RPMI8226 (cell line): ENCODE measurements around the gene CDK6.
"Not testable (repeated sequence)": the region's sequence is repeated elsewhere in the genome, so short reads cannot be mapped to it uniquely, and the experiment has no call there.

ENCODE experiments used
- DNase-seq: peaks from one replicate; pipeline ENCODE4 v3.0.0-alpha.2; 2015

The CDK6 gene

DNA sequence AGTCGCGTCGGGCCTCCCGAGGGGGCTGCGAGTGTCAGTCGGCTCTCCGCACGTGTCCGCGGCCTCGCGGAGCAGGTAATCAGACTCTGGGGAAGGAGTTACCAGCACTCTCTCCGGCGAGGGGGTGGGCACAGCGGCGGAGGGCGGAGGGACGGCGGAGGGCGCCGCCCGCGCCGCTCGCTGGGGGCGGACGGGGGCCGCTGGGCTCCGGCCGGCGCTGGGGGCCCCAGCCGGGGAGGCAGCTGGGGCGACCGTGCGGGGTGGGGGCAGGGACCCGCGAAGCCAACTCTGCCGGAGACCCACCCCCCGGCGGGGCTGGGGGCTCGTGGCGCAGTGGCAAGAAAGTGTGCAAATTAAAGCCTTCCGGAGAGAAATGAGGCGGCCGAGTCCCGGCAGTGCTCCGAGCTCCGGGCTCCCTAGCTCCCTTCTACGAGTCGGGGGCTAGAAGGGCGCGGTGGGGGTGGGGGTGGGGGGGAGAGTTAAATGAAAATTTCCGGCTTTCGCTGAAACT lies at the start of gene CDK6:
CDK6 (minus strand) TSS at position 85 of the 511 bp plus-strand sequence. CDS start 3,250 bp downstream, outside the sequence.
- DNase-seq: peak; percentile 86

DNA sequence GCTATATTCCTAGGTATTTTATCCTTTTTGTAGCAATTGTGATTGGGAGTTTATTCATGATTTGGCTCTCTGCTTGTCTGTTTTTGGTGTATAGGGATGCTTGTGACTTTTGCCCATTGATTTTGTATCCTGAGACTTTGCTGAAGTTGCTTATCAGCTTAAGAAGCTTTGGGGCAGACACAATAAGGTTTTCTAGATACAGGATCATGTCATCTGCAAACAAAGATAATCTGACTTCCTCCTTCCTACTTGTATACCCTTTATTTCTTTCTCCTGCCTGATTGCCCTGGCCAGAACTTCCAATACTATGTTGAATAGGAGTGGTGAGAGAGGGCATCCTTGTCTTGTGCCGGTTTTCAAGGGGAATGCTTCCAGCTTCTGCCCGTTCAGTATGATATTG lies 49.7 kb upstream of the CDK6 start:
- DNase-seq: not testable (repeated sequence)

DNA sequence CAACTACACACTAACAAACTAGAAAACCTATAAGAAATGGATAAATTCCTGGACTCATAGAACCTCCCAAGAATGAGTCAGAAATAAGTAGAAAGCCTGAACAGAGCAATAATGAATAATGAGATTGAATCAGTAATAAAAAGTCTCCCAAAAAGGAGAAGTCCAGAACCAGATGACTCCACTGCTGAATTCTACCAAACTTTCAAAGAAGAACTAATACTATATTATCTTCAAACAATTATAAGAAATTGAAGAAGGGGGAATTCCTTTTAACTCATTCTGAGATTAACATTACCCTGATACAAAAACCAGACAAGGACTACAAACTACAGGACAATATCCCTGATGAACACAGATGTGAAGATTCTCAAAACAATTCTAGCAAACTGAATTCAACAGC lies 47.8 kb upstream of the CDK6 start:
- DNase-seq: no peak

GRCh38 chr7:92882760-92883159 lies 46.4 kb upstream of the CDK6 start:
- DNase-seq: no peak

- no peak for DNase-seq
Measured at GRCh38 chr7:92881091-92881485, 44.7 kb upstream of the CDK6 start.

GRCh38 chr7:92880212-92881090 lies 44.1 kb upstream of the CDK6 start:
- DNase-seq: peak; percentile 38

DNA sequence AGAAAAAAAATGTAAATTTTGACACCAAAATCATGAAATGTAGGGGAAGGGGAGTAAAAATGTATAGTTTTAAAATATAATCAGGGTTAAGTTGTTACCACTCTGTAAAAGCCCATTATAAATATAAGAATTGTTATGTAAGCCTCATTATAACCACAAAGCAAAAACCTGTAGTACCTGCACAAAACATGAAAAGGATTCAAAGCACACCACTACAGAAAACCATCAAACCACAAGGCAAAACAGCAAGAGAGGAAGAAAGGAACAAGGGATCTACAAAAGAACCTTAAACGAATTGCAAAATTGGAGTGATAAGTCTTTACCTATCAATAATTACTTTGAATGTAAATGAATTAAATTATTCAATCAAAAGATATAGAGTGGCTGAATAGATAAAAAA lies 41.0 kb upstream of the CDK6 start:
- no peak for DNase-seq

GRCh38 chr7:92876836-92877235 lies 40.5 kb upstream of the CDK6 start:
- no peak for DNase-seq

GRCh38 chr7:92875719-92876118 lies 39.3 kb upstream of the CDK6 start:
- no peak for DNase-seq

- no peak for DNase-seq
Measured at GRCh38 chr7:92875173-92875572, 38.8 kb upstream of the CDK6 start.

DNA sequence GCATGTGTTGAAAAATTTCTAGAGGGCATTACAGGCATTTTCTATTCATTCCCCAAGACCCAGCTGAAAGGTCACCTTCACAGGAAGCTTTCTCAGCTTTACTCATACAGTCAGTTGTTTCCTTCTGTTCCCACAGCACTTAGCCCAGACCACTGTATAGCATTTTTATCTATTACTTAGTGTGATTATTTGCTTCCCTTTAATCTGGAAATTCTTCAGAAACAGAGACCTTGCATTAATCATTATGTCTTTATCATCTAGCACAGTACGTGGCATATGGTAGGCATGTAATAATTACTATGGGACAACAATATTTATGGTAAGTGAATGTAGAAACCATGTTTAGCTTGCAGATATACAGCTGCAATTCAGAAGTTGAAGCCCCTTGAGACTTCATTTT lies 38.2 kb upstream of the CDK6 start:
- no peak for DNase-seq

DNA sequence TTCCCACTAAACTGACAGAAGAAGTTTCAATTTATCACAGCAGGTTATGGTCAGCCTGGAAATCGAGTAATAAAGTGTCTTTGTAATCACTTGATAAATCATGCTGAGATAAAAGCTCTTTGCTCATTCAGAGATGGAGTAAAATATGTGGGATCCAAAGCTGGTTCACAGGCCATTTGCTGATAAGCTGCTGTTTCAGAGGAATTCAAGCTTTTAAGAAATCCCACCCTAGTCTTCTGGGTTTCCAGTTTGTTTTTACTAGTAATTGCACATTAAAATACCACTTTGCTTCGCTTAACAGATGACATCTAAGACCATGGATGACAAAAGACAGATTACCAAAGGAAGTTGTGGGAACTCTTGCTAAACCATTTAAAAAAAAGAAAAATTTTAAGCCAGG lies 37.4 kb upstream of the CDK6 start:
- no peak for DNase-seq

GRCh38 chr7:92872701-92873100 lies 36.3 kb upstream of the CDK6 start:
- no peak for DNase-seq

GRCh38 chr7:92868683-92869293 lies 32.4 kb upstream of the CDK6 start:
- DNase-seq: no peak

GRCh38 chr7:92864169-92864568 lies 27.8 kb upstream of the CDK6 start:
- DNase-seq: peak; percentile 64

GRCh38 chr7:92856436-92856835 lies 20.1 kb upstream of the CDK6 start:
- DNase-seq: no peak

- no peak for DNase-seq
Measured at GRCh38 chr7:92854501-92855238, 18.3 kb upstream of the CDK6 start.

DNA sequence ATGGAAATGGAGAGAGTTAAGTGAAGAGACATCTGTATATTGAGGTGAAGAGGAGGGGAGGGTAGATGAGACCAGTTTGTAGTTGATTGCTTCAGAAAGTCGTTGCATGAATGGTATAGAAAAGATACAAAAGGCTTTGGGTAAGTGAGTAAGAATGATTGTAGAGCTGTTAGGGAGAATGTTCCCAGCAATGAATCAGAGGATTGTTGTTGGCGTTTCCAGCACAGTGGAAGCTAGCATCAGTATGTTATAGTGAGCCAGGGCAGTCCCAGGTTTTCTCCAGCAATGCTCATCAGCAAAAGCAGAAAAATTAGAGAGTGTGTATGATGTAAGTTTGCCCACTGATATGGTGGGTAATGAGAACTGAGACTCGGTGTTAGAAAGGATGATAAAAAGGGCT lies 15.4 kb upstream of the CDK6 start:
- DNase-seq: no peak

DNA sequence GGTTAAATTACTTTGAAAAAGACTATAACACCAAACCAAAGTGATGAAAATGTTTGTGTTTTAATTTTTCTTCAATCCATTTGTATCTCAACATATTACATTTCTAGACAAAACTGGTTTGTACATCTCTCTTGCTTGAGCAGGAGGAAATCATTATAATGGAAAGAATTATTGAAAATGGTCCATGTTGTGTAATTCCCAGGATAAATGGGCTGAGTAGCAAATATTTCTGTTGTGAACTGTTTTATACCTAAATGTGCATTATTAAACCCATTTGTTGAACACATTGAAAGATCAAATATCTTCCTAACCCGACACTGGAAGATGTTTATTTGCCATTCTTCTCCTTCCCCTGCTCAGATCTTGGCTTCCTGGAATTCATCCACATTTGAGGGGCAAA lies 14.1 kb upstream of the CDK6 start:
- no peak for DNase-seq

DNA sequence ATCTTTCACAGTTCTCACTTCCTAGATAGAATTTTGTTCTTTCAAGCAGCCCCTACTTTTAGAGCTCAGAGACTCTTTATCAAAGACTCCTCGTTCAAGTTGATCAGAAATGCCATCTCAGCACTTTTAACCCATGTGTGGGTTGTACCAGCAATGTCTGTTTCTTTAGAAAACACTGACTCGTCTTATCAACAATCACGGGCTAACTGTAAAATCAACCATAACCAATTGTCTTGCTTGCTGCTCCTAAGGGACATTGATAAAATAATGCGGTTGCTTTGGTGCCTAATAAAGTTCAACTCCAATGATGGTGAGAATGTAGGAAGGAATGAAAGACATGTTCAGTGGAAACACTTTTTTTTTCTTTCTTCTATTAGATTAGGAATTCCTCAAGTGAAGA lies 12.9 kb upstream of the CDK6 start:
- no peak for DNase-seq

DNA sequence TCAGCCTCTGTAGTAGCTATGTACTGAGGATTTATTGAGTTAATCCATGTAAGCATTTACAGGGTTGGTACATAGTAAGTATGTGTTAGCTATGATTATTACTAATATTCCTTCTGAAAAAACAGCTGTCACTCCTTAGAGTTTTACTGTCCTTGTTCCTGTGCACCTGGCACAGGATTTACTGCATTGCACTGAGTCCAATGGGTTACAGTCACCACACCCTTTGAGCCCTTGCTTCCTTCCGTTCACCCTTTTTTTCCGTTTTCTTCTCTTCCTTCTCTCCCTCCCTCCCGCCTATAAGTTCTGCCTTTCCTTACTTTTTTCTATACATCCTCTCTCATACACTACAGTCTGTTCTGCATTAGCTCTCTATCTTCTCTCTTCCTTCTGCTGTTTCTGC lies 12.5 kb upstream of the CDK6 start:
- no peak for DNase-seq

GRCh38 chr7:92848441-92848840 lies 12.1 kb upstream of the CDK6 start:
- no peak for DNase-seq

- no peak for DNase-seq
Measured at GRCh38 chr7:92847305-92847704, 10.9 kb upstream of the CDK6 start.

GRCh38 chr7:92845736-92846135 lies 9.4 kb upstream of the CDK6 start:
- no peak for DNase-seq
